Naive thymus-derived CD4-positive, alpha-beta T cell (primary cell): ENCODE data around the gene C1orf159. TPM values are rescaled to one million over a fixed set of nuclear protein-coding genes. Genes with fewer than 3 reads are reported as not detected.

Experiments
- ATAC-seq: fragments of 150-1000 bp; cut with Tn5 transposase; 2 replicates; pipeline ENCODE4 v1.10.0; 2021; ENCODE audit warnings: mild to moderate bottlenecking, moderate library complexity
- CTCF ChIA-PET: fragments of 350-600 bp; sonication (Branson Sonifier 250); formaldehyde crosslinking; loops from one replicate; lab custom pipeline; 2021; ENCODE audit warnings: antibody characterized with exemption; lab: Charles Lee
- POLR2A ChIA-PET: fragments of 350-600 bp; sonication (Branson Sonifier 250); formaldehyde crosslinking; loops from one replicate; lab custom pipeline; 2021; ENCODE audit warnings: antibody characterized with exemption, inconsistent platforms; lab: Charles Lee
- DNase-seq, 9 donors: peaks; one replicate each; pipeline versions ENCODE4 v3.0.0 to v3.0.0-alpha.2; 2020 to 2022; ENCODE audit warnings: mixed read lengths in 1 of 9
- H3K27ac ChIP-seq: one replicate; pipeline ENCODE4 v1.7.0; 2013; ENCODE audit warnings: mild to moderate bottlenecking, low read depth, low read length, moderate library complexity
- H3K27me3 ChIP-seq, 2 donors: one replicate each; pipeline ENCODE4 v1.7.0; 2013; ENCODE audit warnings: low read length in 2 of 2, mild to moderate bottlenecking in 2 of 2, moderate library complexity in 2 of 2; ENCODE audit not compliant: control insufficient read depth in 2 of 2, insufficient read depth in 2 of 2
- H3K36me3 ChIP-seq, 3 experiments: 1 replicate in 2 of 3; 2 replicates in 1 of 3; pipeline ENCODE4 v1.7.0; 2013; ENCODE audit warnings: low read length in 3 of 3, mild to moderate bottlenecking in 3 of 3, moderate library complexity in 1 of 3; ENCODE audit not compliant: insufficient read depth in 3 of 3, control insufficient read depth in 2 of 3
- H3K4me1 ChIP-seq, 2 donors: one replicate each; pipeline ENCODE4 v1.7.0; 2013; ENCODE audit warnings: low read length in 2 of 2, mild to moderate bottlenecking in 2 of 2, moderate library complexity in 1 of 2; ENCODE audit not compliant: control insufficient read depth in 2 of 2, insufficient read depth in 2 of 2
- H3K4me3 ChIP-seq: 2 replicates; pipeline ENCODE4 v1.7.0; 2013; ENCODE audit warnings: mild to moderate bottlenecking, low read length
- H3K9me3 ChIP-seq, 3 experiments: 1 replicate in 2 of 3; 2 replicates in 1 of 3; pipeline ENCODE4 v1.7.0; 2013; ENCODE audit warnings: low read length in 3 of 3; ENCODE audit not compliant: control insufficient read depth in 2 of 3
- H3K27ac Mint-ChIP-seq, 9 donors: one replicate each; pipeline ENCODE4 v1.8.0; 2020 to 2022; ENCODE audit warnings: mixed read lengths in 9 of 9, mild to moderate bottlenecking in 8 of 9, moderate library complexity in 5 of 9, inconsistent platforms in 2 of 9
- H3K27me3 Mint-ChIP-seq, 5 donors: one replicate each; pipeline ENCODE4 v1.8.0; 2021 to 2022; ENCODE audit warnings: mixed read lengths in 5 of 5, mild to moderate bottlenecking in 1 of 5
- H3K36me3 Mint-ChIP-seq, 5 donors: one replicate each; pipeline ENCODE4 v1.8.0; 2020 to 2022; ENCODE audit warnings: mixed read lengths in 5 of 5, mild to moderate bottlenecking in 3 of 5, inconsistent platforms in 1 of 5
- H3K4me1 Mint-ChIP-seq, 7 donors: one replicate each; pipeline ENCODE4 v1.8.0; 2020 to 2022; ENCODE audit warnings: mixed read lengths in 7 of 7, mild to moderate bottlenecking in 3 of 7, inconsistent platforms in 1 of 7
- H3K4me3 Mint-ChIP-seq, 10 donors: one replicate each; pipeline ENCODE4 v1.8.0; 2020 to 2022; ENCODE audit warnings: mild to moderate bottlenecking in 10 of 10, mixed read lengths in 10 of 10, moderate library complexity in 6 of 10, inconsistent platforms in 2 of 10
- H3K9me3 Mint-ChIP-seq, 11 donors: one replicate each; pipeline ENCODE4 v1.8.0; 2020 to 2022; ENCODE audit warnings: mixed read lengths in 11 of 11, mild to moderate bottlenecking in 4 of 11, inconsistent platforms in 1 of 11, moderate library complexity in 1 of 11
- intact Hi-C, 2 donors: fragments of 100-400 bp; cut with micrococcal nuclease; formaldehyde crosslinking; loops; one replicate each; pipeline ENCODE4 v1.15.1; 2023
- polyA plus RNA-seq, 2 donors: library from polyadenylated mRNA; unstranded; fragments of 300-500 nt; fragmentation: Illumina TruSeq; gene quantifications; one replicate each; pipeline ENCODE4 v1.2.3, GENCODE V29; 2021
- total RNA-seq, 6 experiments: library from RNA in 5 of 6; stranded (reverse) in 5 of 6; gene quantifications; 1 replicate in 5 of 6; 2 replicates in 1 of 6; pipeline ENCODE4 v1.2.3 and lab custom pipeline; 2021 to 2026

The C1orf159 gene
- total and polyA plus RNA-seq, 7 experiments from 2014 or later: 6.4 to 21.9 (median 19.2) TPM

GRCh38 chr1:1046243-1046642 is 69.6 kb downstream of the C1orf159 start:
- Mint-ChIP-seq H3K9me3 (peaks cover 0 to 6% (median 0%) of the 10 kb centered on the region in 11 donors), H3K36me3 (peaks cover 0 to 3% (median 0%) of the 10 kb centered on the region in 5 donors), H3K27ac (no peak overlapping the region), H3K4me1 (no peaks in the 10 kb centered on the region), H3K4me3 (no peak overlapping the region), H3K27me3 (no peaks in the 10 kb centered on the region)
- POLR2A ChIA-PET: no interaction called here
- no peak for ATAC-seq
- intact Hi-C loops: no loop called here
- DNase-seq: no peak
- no peak overlapping the region for H3K27ac ChIP-seq
- H3K9me3 ChIP-seq: no peaks in the 10 kb centered on the region
- H3K4me3 ChIP-seq: no peak overlapping the region
- no peaks in the 10 kb centered on the region for H3K4me1 ChIP-seq
- H3K27me3 ChIP-seq: no peaks in the 10 kb centered on the region
- no peaks in the 10 kb centered on the region for H3K36me3 ChIP-seq
- CTCF ChIA-PET: no interaction called here

- ChIA-PET CTCF (interaction anchor here (0.6 kb wide), 1 partner anchor 231 kb away, joined by 6 read pairs; no protein-coding TSS in a partner anchor), POLR2A (interaction anchor here (0.6 kb wide), 1 partner anchor 53 kb away, joined by 3 read pairs; no protein-coding TSS in a partner anchor)
- DNase-seq: no peak
- H3K27me3 ChIP-seq: no peaks in the 10 kb centered on the region
- intact Hi-C loops: no loop called here
- ATAC-seq: no peak
- peaks cover 2% of the 10 kb centered on the region in 2 donors for H3K4me1 ChIP-seq
- H3K4me3 ChIP-seq: no peak overlapping the region
- H3K9me3 ChIP-seq: no peaks in the 10 kb centered on the region
- H3K27me3 Mint-ChIP-seq: no peaks in the 10 kb centered on the region
- peaks cover 0 to 6% (median 0%) of the 10 kb centered on the region in 11 donors for H3K9me3 Mint-ChIP-seq
- H3K4me1 Mint-ChIP-seq: peaks cover 0 to under 1% (median 0%) of the 10 kb centered on the region in 7 donors
- H3K27ac ChIP-seq: no peak overlapping the region
- H3K27ac Mint-ChIP-seq: no peak overlapping the region
- H3K36me3 Mint-ChIP-seq: peaks cover 0 to 2% (median 0%) of the 10 kb centered on the region in 5 donors
- H3K4me3 Mint-ChIP-seq: no peak overlapping the region
- no peaks in the 10 kb centered on the region for H3K36me3 ChIP-seq
These were observed 70.8 kb downstream of the C1orf159 start for GRCh38 chr1:1045129-1045528.

DNA sequence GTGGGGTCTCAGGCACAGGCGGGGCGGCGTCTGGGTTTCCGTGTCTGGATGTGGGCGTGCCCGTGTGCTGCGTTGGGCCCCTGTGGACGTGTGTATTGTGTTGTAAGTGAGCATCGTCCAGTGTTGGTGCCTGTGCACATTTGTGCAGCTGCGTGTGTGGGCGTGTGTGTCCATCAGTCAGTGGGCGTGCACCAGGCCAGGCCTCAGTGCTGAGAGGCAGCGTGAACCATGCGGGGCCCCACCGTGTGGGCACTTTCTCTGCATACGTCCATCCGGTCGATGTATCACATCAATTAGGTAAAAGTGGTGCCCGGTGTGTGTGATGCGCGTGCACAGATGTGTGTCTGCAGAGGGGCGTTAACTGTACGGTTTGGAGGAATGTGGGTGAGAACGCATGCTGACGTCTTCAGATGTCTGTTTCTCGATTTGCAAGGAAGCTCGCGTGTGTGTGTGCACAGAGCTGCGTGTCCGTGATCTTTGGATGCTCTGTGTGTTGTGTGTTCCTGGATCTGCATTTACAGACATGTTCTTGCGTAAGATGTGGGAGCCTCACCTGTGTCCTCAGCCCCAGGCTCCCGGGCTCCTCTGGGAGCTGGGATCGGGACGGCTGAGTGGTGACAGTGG is 71.3 kb downstream of the C1orf159 start:
- H3K9me3 Mint-ChIP-seq: peaks cover 0 to 6% (median 0%) of the 10 kb centered on the region in 11 donors
- H3K9me3 ChIP-seq: no peaks in the 10 kb centered on the region
- no peak for DNase-seq
- peaks cover 6 to 8% of the 10 kb centered on the region in 2 donors for H3K4me1 ChIP-seq
- ChIA-PET POLR2A (interaction anchor here (0.6 kb wide), 1 partner anchor 53 kb away, joined by 3 read pairs; no protein-coding TSS in a partner anchor), CTCF (interaction anchor here (0.6 kb wide), 1 partner anchor 232 kb away, joined by 6 read pairs; no protein-coding TSS in a partner anchor)
- H3K36me3 Mint-ChIP-seq: peaks cover 0 to 2% (median 0%) of the 10 kb centered on the region in 5 donors
- peaks cover 0 to 3% (median 0%) of the 10 kb centered on the region in 5 donors for H3K27me3 Mint-ChIP-seq
- no peak overlapping the region for H3K27ac ChIP-seq
- no peak overlapping the region for H3K4me3 Mint-ChIP-seq
- H3K4me3 ChIP-seq: no peak overlapping the region
- H3K4me1 Mint-ChIP-seq: peaks cover 0 to 6% (median 3%) of the 10 kb centered on the region in 7 donors
- H3K36me3 ChIP-seq: no peaks in the 10 kb centered on the region
- H3K27me3 ChIP-seq: no peaks in the 10 kb centered on the region
- intact Hi-C loops: no loop called here
- no peak for ATAC-seq
- peak overlapping the region in 2 of 9 donors; percentile 29 to 80 for H3K27ac Mint-ChIP-seq

GRCh38 chr1:1043921-1044320 is 72.0 kb downstream of the C1orf159 start:
- H3K27me3 ChIP-seq: no peaks in the 10 kb centered on the region
- no peak overlapping the region for H3K4me3 ChIP-seq
- H3K27ac ChIP-seq: no peak overlapping the region
- Mint-ChIP-seq H3K36me3 (peaks cover 0 to 2% (median 0%) of the 10 kb centered on the region in 5 donors), H3K9me3 (peaks cover 0 to 6% (median 0%) of the 10 kb centered on the region in 11 donors), H3K4me1 (peaks cover 0 to 12% (median 8%) of the 10 kb centered on the region in 7 donors), H3K27ac (no peak overlapping the region), H3K4me3 (no peak overlapping the region), H3K27me3 (peaks cover 0 to 9% (median 0%) of the 10 kb centered on the region in 5 donors)
- intact Hi-C loops: no loop called here
- POLR2A ChIA-PET: no interaction called here
- ATAC-seq: no peak
- peaks cover 6 to 14% of the 10 kb centered on the region in 2 donors for H3K4me1 ChIP-seq
- CTCF ChIA-PET: no interaction called here
- DNase-seq: no peak
- H3K9me3 ChIP-seq: no peaks in the 10 kb centered on the region
- H3K36me3 ChIP-seq: no peaks in the 10 kb centered on the region

DNA sequence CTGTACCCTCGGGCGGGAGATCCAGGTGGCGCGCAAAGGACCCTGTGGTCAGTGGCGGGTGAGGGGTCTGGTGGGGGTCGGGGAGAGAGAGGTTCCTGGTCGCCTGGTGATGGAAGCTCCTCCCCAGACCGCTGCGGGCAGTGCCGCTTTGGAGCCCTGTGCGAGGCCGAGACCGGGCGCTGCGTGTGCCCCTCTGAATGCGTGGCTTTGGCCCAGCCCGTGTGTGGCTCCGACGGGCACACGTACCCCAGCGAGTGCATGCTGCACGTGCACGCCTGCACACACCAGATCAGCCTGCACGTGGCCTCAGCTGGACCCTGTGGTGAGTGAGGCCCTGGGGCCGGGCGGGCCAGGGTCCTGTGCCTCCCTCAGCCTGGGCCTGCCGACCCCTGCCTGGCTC is 72.5 kb downstream of the C1orf159 start:
- no peak for DNase-seq
- intact Hi-C loops: no loop called here
- no peak overlapping the region for H3K27ac ChIP-seq
- no peaks in the 10 kb centered on the region for H3K36me3 ChIP-seq
- peaks cover 0 to 14% (median 0%) of the 10 kb centered on the region in 5 donors for H3K27me3 Mint-ChIP-seq
- no peak for ATAC-seq
- H3K36me3 Mint-ChIP-seq: peaks cover 0 to 5% (median 0%) of the 10 kb centered on the region in 5 donors
- H3K4me3 Mint-ChIP-seq: no peak overlapping the region
- H3K4me1 Mint-ChIP-seq: peaks cover 4 to 17% (median 13%) of the 10 kb centered on the region in 7 donors
- ChIA-PET POLR2A (no interaction called here), CTCF (no interaction called here)
- H3K27ac Mint-ChIP-seq: peak overlapping the region in 1 of 9 donors; percentile 25
- no peaks in the 10 kb centered on the region for H3K9me3 ChIP-seq
- peaks cover 0 to 6% (median 0%) of the 10 kb centered on the region in 11 donors for H3K9me3 Mint-ChIP-seq
- peaks cover 6 to 14% of the 10 kb centered on the region in 2 donors for H3K4me1 ChIP-seq
- no peaks in the 10 kb centered on the region for H3K27me3 ChIP-seq
- H3K4me3 ChIP-seq: no peak overlapping the region

GRCh38 chr1:1042835-1043234 is 73.1 kb downstream of the C1orf159 start:
- H3K4me1 Mint-ChIP-seq: peaks cover 5 to 18% (median 15%) of the 10 kb centered on the region in 7 donors
- H3K9me3 Mint-ChIP-seq: peaks cover 0 to 6% (median 0%) of the 10 kb centered on the region in 11 donors
- H3K27ac ChIP-seq: no peak overlapping the region
- intact Hi-C loops: no loop called here
- POLR2A ChIA-PET: no interaction called here
- DNase-seq (no peak), ATAC-seq (no peak)
- H3K4me1 ChIP-seq: peaks cover 6 to 14% of the 10 kb centered on the region in 2 donors
- H3K4me3 Mint-ChIP-seq: peak overlapping the region in 3 of 10 donors; percentile 25 to 48 (median 35)
- CTCF ChIA-PET: no interaction called here
- peaks cover 0 to 5% (median 0%) of the 10 kb centered on the region in 5 donors for H3K36me3 Mint-ChIP-seq
- no peaks in the 10 kb centered on the region for H3K27me3 ChIP-seq
- H3K36me3 ChIP-seq: no peaks in the 10 kb centered on the region
- H3K9me3 ChIP-seq: no peaks in the 10 kb centered on the region
- H3K4me3 ChIP-seq: no peak overlapping the region
- H3K27ac Mint-ChIP-seq: peak overlapping the region in 2 of 9 donors; percentile 38 to 56
- peaks cover 0 to 17% (median 0%) of the 10 kb centered on the region in 5 donors for H3K27me3 Mint-ChIP-seq
